Measurements from ENCODE around the gene RIPOR3.

RIPOR3 gene

DNA sequence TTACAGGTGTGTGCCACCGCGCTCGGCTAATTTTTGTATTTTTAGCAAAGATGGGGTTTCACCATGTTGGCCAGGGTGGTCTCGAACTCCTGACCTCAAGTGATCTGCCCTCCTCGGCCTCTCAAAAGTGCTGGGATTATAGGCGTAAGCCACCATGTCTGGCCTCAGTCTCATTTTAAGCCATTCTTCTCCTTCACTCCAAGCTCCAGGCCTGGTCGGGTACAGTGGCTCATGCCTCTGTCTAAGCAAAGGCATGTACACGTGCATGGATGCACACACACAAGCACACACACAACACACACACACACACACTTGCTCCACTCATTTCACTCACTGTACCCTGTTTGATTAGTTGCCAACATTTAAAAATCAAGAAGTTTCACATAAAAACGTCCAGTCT lies 32.3 kb upstream of the RIPOR3 start:
- no peak for DNase-seq (ENCODE audit: low read depth)
- H3K4me3 ChIP-seq (ENCODE audit: low read depth, low read length), result no peak overlapping the region
- TF ChIP-seq, protein P1, sequence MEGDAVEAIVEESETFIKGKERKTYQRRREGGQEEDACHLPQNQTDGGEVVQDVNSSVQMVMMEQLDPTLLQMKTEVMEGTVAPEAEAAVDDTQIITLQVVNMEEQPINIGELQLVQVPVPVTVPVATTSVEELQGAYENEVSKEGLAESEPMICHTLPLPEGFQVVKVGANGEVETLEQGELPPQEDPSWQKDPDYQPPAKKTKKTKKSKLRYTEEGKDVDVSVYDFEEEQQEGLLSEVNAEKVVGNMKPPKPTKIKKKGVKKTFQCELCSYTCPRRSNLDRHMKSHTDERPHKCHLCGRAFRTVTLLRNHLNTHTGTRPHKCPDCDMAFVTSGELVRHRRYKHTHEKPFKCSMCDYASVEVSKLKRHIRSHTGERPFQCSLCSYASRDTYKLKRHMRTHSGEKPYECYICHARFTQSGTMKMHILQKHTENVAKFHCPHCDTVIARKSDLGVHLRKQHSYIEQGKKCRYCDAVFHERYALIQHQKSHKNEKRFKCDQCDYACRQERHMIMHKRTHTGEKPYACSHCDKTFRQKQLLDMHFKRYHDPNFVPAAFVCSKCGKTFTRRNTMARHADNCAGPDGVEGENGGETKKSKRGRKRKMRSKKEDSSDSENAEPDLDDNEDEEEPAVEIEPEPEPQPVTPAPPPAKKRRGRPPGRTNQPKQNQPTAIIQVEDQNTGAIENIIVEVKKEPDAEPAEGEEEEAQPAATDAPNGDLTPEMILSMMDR (IDR thresholded peaks at IDR 0.05; ENCODE audit: control insufficient read depth, extremely low read depth, insufficient read depth), result no peak

DNA sequence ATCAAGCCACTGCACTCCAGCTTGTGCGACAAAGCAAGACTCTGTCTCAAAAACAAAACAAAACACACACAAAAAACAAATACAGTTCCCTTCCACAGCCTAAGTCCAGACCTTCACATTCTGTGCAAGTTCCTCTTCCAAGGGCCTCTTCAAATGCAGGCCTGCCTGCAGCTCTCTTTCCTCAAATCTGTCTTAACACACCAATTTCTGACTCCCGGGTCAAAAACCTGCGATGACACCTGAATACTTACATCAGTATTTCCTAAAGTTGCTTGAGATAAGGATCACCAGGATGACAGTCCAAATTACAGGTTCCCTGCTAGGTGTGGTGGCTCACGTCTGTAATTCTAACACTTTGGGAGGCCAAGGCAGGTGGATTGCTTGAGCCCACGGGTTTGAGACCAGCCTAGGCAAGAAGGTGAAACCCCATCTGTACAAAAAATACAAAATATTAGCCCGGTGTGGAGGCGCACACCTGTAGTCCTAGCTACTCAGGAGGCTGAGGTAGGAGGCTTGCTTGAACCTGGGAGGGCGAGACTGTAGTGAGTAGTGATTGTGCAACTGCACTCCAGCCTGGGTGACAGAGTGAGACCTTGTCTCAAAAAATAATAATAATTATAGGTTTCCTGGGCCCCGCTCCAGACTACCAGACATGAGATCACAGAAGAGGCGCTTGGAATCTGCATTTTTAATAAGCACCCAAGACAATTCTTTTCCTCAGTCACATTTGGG lies 31.2 kb upstream of the RIPOR3 start:
- TF ChIP-seq, protein P1 (IDR thresholded peaks at IDR 0.05; ENCODE audit: control insufficient read depth, extremely low read depth, insufficient read depth), result no peak
- H3K4me3 ChIP-seq (ENCODE audit: low read depth, low read length), result no peak overlapping the region
- no peak for DNase-seq (ENCODE audit: low read depth)

DNA sequence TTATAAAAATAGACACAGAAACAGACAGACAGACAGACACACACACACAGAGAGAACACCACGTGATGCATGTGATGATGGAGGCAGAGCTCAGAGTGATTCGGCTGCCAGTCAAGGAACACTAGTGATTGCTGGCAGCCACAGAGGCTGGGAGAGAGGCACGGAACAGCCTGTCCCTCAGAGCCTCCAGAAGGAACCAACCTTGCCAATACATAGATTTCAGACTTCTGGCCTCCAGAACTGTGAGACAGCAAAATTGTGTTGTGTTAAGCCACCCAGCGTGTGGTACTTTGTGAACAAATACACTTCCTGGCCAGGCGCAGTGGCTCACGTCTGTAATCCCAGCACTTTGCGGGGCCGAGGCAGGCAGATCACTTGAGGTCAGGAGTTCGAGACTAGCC lies 30.5 kb upstream of the RIPOR3 start:
- H3K4me3 ChIP-seq (ENCODE audit: low read depth, low read length), result no peak overlapping the region
- TF ChIP-seq, protein P1 (IDR thresholded peaks at IDR 0.05; ENCODE audit: control insufficient read depth, extremely low read depth, insufficient read depth), result no peak
- no peak for DNase-seq (ENCODE audit: low read depth)

DNA sequence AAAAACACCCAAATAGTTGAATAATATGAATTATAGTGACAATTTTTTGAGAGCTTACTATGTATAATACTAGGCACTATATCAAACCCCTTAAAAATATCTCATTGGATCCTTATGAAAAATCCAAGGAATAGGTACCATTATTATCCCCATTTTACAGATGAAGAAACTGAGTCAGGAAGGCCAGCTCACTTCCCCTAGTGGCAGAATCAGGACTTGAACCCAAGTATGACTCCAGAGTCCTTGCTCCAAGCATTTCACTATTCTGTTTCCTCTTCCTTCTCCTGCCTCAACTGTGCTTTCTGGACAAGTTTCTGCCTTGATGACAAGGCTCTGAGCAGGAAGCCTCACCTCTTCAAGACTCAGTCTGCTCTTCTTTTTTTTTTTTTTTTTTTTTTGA lies 29.2 kb upstream of the RIPOR3 start:
- H3K4me3 ChIP-seq (ENCODE audit: low read depth, low read length), result no peak overlapping the region
- no peak for DNase-seq (ENCODE audit: low read depth)
- TF ChIP-seq, protein P1 (IDR thresholded peaks at IDR 0.05; ENCODE audit: control insufficient read depth, extremely low read depth, insufficient read depth), result no peak

DNA sequence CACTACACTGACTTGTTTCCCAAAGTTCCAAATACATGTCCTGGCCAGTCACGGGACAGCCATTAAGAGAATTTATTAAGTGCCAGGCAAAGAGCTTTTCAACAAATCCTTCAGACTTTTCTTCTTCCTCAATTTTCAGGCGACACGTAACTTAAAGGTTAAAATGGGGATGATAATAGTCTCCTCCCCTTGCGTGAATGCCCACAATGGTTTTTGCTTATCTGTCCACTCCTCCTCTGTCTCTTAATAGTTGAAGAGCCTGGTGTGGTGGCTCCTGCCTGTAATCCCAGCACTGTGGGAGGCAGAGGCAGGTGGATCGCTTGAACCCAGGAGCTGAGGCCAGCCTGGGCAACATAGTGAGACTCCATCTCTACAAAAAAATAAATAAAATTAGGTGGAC lies 28.7 kb upstream of the RIPOR3 start:
- DNase-seq (ENCODE audit: low read depth), result no peak
- TF ChIP-seq, protein P1 (IDR thresholded peaks at IDR 0.05; ENCODE audit: control insufficient read depth, extremely low read depth, insufficient read depth), result no peak
- H3K4me3 ChIP-seq (ENCODE audit: low read depth, low read length), result no peak overlapping the region

DNA sequence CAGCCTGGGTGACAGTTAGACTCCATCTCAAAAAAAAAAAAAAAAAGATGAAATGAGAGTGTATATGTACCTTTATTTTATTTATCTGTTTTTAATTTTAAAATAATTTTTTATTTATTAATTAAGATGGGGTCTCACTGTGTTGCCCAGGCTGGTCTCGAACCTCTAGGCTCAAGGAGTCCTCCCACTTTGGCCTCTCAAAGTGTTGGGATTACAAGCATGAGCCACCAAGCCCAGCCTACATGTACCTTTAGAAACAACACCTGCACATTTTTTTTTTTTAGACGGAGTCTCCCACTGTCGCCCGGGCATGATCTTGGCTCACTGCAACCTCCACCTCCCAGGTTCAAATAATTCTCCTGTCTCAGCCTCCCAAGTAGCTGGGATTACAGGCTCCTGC lies 28.0 kb upstream of the RIPOR3 start:
- TF ChIP-seq, protein P1 (IDR thresholded peaks at IDR 0.05; ENCODE audit: control insufficient read depth, extremely low read depth, insufficient read depth), result no peak
- H3K4me3 ChIP-seq (ENCODE audit: low read depth, low read length), result no peak overlapping the region
- no peak for DNase-seq (ENCODE audit: low read depth)
